ENCODE data around the gene RRP12.

Gene RRP12

DNA sequence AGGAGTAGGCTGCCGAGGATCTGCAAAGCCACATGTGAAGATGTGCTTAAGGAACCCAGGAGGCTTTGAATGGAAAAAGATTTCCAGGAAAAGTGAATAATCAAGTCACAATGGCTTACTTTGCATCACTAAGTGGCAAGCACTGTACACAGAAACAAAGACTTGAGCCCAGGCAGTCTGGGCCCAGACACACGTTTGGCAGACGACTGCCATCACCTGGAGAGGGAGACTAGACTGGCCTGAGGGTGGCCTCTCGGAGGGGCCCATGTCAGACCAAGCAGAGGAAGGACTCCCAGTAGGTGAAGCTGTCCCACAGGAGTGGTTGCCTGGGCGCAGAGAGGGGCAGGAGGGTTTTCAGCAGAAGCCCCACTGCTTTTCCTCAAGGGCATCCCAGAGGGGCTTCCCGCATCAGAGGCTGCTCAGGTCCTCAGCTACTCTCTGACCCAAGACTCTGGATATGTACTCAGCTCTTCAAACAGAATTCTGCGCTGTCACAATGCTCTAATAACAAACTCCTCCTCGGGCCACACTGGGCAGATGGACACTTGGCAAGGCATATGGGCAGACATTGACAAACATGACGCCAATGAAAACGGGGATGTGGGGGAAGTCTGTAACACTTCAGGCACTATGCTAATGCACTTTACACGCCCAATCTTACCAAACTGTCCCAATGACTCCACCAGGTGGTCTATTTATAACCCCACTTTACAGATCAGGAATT, 38.7 kb downstream of the RRP12 start:
- TF ChIP-seq CTCF (IDR thresholded peaks at IDR 0.05), result no peak

GRCh38 chr10:97361537-97361901, 39.6 kb downstream of the RRP12 start:
- no peak for TF ChIP-seq CTCF (IDR thresholded peaks at IDR 0.05)

DNA sequence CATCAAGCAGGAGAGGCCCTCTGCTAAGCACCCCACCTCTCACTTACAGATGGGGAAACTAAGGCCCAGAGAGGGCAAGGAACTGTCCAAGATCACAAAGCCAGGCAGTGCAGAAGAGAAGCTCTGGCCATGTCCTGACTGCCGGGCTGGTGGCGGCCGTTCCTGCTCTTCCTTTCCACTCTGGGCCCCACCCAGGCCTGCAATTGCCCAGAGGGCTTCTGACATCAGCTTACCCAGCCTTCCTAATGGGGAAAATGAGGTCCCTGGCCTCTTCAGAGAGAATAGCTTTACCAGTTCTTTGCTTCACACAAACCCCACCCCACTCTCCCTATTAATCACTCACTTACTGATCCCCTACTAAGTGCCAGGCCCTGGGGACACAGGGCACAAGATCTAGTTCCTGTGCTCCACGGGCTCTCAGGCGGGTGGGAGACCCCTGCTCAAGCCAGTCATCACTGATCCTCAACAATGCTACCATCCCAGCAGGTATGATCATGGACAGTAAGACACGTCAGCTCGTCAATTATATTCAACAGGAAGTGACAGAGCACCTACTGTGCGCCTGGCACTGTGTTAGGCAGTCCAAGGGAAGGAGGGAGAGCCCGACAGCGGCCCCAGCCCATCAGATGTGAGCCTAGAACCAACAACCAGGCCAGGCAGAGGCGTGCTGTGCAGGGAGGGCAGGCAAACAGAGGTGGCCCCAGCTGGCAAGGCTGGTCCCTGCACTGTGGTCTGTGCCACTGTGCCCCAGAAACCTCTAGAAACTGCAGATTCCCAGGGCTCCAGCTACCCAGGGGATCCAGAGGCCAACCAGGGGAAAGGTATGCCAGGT, 40.2 kb downstream of the RRP12 start:
- no peak for TF ChIP-seq CTCF (IDR thresholded peaks at IDR 0.05)

DNA sequence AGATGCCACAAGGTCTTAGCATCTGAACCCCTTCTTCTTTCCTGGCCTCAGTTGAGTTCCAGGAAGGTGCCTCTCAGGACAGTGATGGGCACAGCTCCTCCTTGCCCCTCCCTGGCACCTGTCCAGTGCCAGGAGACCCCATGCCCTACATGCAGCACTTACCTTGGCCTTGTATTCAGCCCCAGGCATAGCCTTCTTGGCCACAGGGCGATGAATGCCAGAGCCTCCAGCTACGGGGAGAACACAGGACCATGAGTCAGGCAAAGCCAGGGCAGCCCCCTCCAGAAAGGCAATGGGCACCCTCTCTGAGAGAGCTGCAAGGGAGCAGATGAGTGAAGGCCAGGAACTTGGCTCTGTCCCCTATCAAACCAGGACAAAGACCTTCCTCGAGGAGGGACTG, 42.4 kb downstream of the RRP12 start:
- TF ChIP-seq CTCF (IDR thresholded peaks at IDR 0.05), result no peak

- TF ChIP-seq CTCF (IDR thresholded peaks at IDR 0.05), result no peak
These were observed 42.8 kb downstream of the RRP12 start for GRCh38 chr10:97358349-97358748.

DNA sequence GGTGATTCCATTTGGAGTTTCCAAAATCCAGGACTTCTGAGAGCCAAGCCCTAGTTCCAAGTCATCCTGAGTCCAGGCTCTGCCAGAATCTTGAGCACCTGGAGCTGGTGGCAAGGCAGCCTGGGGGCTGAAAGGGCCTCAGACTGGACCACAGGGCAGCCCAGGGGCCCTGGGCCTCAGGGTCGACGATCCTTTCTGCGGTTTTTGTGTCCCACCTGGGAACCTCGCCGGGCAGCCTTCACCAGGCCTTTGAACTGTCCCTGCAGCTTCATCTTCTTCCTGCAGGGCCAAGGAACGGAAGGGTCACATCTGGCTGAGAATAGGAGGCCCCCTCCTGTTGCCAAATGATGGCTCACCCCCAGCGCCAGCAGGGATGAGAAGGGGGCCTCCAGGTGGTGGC, 44.2 kb downstream of the RRP12 start:
- no peak for TF ChIP-seq CTCF (IDR thresholded peaks at IDR 0.05)

DNA sequence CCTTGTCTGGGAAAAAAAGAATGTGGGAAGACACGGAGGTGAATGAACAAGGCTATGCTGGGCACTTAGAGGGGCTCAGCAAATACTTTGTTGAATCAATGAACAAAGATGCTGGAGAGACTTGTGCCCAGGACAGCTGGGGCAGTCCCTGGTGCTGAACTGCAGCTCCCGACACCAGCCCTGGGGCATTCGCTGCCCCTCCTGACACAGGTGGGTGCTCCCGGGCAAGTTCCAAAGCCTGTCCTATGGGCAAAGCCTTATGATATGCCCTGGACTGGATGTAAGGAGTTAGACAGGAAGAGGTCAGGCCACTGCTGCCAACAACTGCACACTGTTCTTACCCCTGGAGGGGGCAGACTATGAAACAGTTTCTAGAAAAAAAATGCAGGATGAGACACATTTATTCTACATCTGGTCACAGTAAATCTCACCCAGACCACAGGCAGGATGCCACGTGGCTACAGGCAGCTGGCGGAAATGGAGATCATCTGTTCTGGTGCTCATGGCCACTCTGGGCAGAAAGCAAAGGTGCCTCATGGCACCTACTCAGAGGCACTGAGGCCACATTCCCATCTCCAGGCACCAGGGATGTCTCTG, 44.7 kb downstream of the RRP12 start:
- TF ChIP-seq CTCF (IDR thresholded peaks at IDR 0.05), result no peak

Data from LNCAP (cell line).